ENCODE measurements around the gene NEFH.

NEFH gene

DNA sequence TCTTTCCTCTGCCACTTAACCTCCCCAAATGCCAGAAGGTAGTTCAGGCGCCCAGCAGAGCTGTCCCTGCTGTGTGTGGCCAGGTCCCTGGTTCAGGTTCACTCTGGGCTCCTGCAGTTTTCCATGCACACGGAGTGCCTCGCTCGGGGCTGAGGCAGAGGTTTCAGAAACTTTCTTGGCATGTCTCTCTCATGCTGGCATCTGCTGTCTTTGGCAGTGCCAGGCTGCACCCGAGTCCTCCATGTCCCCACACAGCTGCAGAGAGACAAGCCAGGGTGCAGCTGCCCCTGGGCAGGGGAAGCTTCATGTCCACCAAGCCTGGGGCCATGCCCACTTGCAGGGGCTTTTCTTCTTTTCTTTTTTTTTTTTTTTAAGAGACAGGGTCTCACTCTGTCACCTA, 7.0 kb upstream of the NEFH start:
- no peaks in the 10 kb centered on the region for H3K36me3 ChIP-seq (ENCODE audit: control insufficient read depth in 1 of 2, insufficient read depth in 2 of 2, low read length in 2 of 2)
- no peak overlapping the region for H3K4ac ChIP-seq (ENCODE audit: low read depth, low read length)
- no peak overlapping the region for H2AFZ ChIP-seq (ENCODE audit: insufficient read depth, low read length, poor library complexity)
- H4K12ac ChIP-seq (ENCODE audit: low read depth, low read length) = no peak overlapping the region
- H3K27me3 ChIP-seq (ENCODE audit: insufficient read depth, low read length) = no peaks in the 10 kb centered on the region
- H3K18ac ChIP-seq (ENCODE audit: low read length) = no peak overlapping the region
- no peak overlapping the region for H3K9ac ChIP-seq (ENCODE audit: low read length)
- no peak overlapping the region for H3K4me3 ChIP-seq (ENCODE audit: low read depth, low read length)
- H3K79me2 ChIP-seq (ENCODE audit: control insufficient read depth, insufficient read depth, low read length, poor library complexity) = no peaks in the 10 kb centered on the region
- H2BK12ac ChIP-seq (ENCODE audit: low read length) = no peak overlapping the region
- no peaks in the 10 kb centered on the region for H3K79me1 ChIP-seq (ENCODE audit: low read length)
- no peak overlapping the region for H3K4me2 ChIP-seq (ENCODE audit: low read length)
- WGBS (ENCODE audit: extremely low coverage, insufficient coverage, insufficient read length) = no CpG with 5 or more reads among the region's 5 CpGs
- no peak overlapping the region for H4K8ac ChIP-seq (ENCODE audit: low read depth, low read length)
- no peak overlapping the region for H3K14ac ChIP-seq (ENCODE audit: low read length)
- peaks cover 0 to 6% of the 10 kb centered on the region in 2 experiments for H3K4me1 ChIP-seq (ENCODE audit: control insufficient read depth in 1 of 2, insufficient read depth in 2 of 2, low read length in 2 of 2)
- peaks cover 1% of the 10 kb centered on the region for H3K9me3 ChIP-seq (ENCODE audit: insufficient read depth, low read depth, low read length)
- no peak overlapping the region for H3K27ac ChIP-seq (ENCODE audit: low read depth, low read length)
- no peak overlapping the region for H2BK5ac ChIP-seq (ENCODE audit: low read depth, low read length, poor library complexity)
- no peak overlapping the region for H4K91ac ChIP-seq (ENCODE audit: low read depth, low read length)
- H2AK5ac ChIP-seq (ENCODE audit: low read length) = no peak overlapping the region
- H3K23ac ChIP-seq (ENCODE audit: low read length) = no peak overlapping the region
- H2BK120ac ChIP-seq (ENCODE audit: insufficient read depth, low read length, poor library complexity) = no peak overlapping the region
- DNase-seq = no peak

DNA sequence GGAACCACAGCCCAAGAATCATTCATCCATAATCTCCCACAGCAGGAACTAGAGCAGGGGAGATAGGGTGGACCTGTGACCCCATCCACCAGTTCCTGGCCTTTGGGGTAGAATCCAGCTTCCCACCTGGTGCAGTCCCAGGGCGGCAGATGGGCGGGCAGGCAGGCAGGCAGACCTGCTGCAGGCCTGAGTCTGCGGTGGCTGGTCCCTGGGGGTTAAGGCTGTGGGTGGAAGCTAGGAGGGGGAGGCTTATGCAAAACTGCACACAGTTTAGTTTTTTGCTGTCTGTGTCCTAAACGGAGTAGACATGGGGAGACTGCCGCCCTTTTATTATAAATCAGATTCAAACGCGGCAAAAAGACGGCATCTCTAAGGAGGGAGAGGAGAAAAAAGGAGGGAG, 4.5 kb upstream of the NEFH start:
- no peak for DNase-seq
- H3K79me2 ChIP-seq (ENCODE audit: control insufficient read depth, insufficient read depth, low read length, poor library complexity) = no peaks in the 10 kb centered on the region
- no peak overlapping the region for H2AFZ ChIP-seq (ENCODE audit: insufficient read depth, low read length, poor library complexity)

DNA sequence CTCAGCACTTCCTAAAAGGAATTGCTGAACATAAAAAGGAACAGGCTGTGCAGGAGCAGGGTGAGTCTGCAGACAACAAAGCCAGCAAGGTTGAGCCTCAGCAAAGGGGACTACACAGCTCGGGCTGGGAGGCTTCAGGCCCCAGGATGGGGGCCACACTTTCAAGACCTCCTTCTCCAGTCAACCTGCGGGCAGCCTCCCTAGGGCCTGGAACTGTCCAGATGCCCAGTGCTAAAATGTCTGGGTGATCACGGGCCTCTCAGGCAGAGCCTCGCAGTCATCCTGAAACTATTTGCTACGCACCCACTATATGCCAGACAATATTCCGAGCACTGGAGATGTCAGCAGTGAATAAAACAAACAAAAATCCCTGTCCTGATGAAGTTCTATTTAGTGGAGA, 3.9 kb upstream of the NEFH start:
- Histone ChIP-seq H4K12ac (ENCODE audit: low read depth, low read length) (no peak overlapping the region), H2AFZ (ENCODE audit: insufficient read depth, low read length, poor library complexity) (no peak overlapping the region), H3K9me3 (ENCODE audit: insufficient read depth, low read depth, low read length) (peaks cover 14% of the 10 kb centered on the region), H3K79me1 (ENCODE audit: low read length) (no peaks in the 10 kb centered on the region), H3K4me2 (ENCODE audit: low read length) (no peak overlapping the region), H2BK5ac (ENCODE audit: low read depth, low read length, poor library complexity) (no peak overlapping the region), H3K23ac (ENCODE audit: low read length) (no peak overlapping the region), H2BK12ac (ENCODE audit: low read length) (no peak overlapping the region), H3K36me3 (ENCODE audit: control insufficient read depth in 1 of 2, insufficient read depth in 2 of 2, low read length in 2 of 2) (no peaks in the 10 kb centered on the region), H3K4me1 (ENCODE audit: control insufficient read depth in 1 of 2, insufficient read depth in 2 of 2, low read length in 2 of 2) (peaks cover 9 to 10% of the 10 kb centered on the region in 2 experiments), H2BK120ac (ENCODE audit: insufficient read depth, low read length, poor library complexity) (no peak overlapping the region), H3K27me3 (ENCODE audit: insufficient read depth, low read length) (peaks cover 26% of the 10 kb centered on the region), H3K9ac (ENCODE audit: low read length) (no peak overlapping the region), H3K18ac (ENCODE audit: low read length) (no peak overlapping the region), H4K91ac (ENCODE audit: low read depth, low read length) (no peak overlapping the region), H3K79me2 (ENCODE audit: control insufficient read depth, insufficient read depth, low read length, poor library complexity) (no peaks in the 10 kb centered on the region), H3K27ac (ENCODE audit: low read depth, low read length) (no peak overlapping the region), H3K14ac (ENCODE audit: low read length) (no peak overlapping the region), H3K4ac (ENCODE audit: low read depth, low read length) (no peak overlapping the region), H4K8ac (ENCODE audit: low read depth, low read length) (no peak overlapping the region), H2AK5ac (ENCODE audit: low read length) (no peak overlapping the region), H3K4me3 (ENCODE audit: low read depth, low read length) (no peak overlapping the region)
- WGBS (ENCODE audit: extremely low coverage, insufficient coverage, insufficient read length) = no CpG with 5 or more reads among the region's 6 CpGs
- no peak for DNase-seq

More for the DNA sequence above, 4.5 kb upstream of the NEFH start:
- Histone ChIP-seq H3K4me2 (ENCODE audit: low read length) (no peak overlapping the region), H3K9me3 (ENCODE audit: insufficient read depth, low read depth, low read length) (peaks cover 9% of the 10 kb centered on the region), H3K36me3 (ENCODE audit: control insufficient read depth in 1 of 2, insufficient read depth in 2 of 2, low read length in 2 of 2) (no peaks in the 10 kb centered on the region), H3K14ac (ENCODE audit: low read length) (no peak overlapping the region), H3K79me1 (ENCODE audit: low read length) (no peaks in the 10 kb centered on the region), H4K8ac (ENCODE audit: low read depth, low read length) (no peak overlapping the region), H3K4me3 (ENCODE audit: low read depth, low read length) (no peak overlapping the region), H3K18ac (ENCODE audit: low read length) (no peak overlapping the region), H3K27me3 (ENCODE audit: insufficient read depth, low read length) (peaks cover 20% of the 10 kb centered on the region), H2BK5ac (ENCODE audit: low read depth, low read length, poor library complexity) (no peak overlapping the region), H4K91ac (ENCODE audit: low read depth, low read length) (no peak overlapping the region), H4K12ac (ENCODE audit: low read depth, low read length) (no peak overlapping the region), H3K4me1 (ENCODE audit: control insufficient read depth in 1 of 2, insufficient read depth in 2 of 2, low read length in 2 of 2) (peaks cover 4% of the 10 kb centered on the region in 2 experiments), H2BK120ac (ENCODE audit: insufficient read depth, low read length, poor library complexity) (no peak overlapping the region), H3K4ac (ENCODE audit: low read depth, low read length) (no peak overlapping the region), H3K23ac (ENCODE audit: low read length) (no peak overlapping the region), H2BK12ac (ENCODE audit: low read length) (no peak overlapping the region), H3K9ac (ENCODE audit: low read length) (no peak overlapping the region), H2AK5ac (ENCODE audit: low read length) (no peak overlapping the region), H3K27ac (ENCODE audit: low read depth, low read length) (no peak overlapping the region)
- WGBS (ENCODE audit: extremely low coverage, insufficient coverage, insufficient read length) = no CpG with 5 or more reads among the region's 8 CpGs

DNA sequence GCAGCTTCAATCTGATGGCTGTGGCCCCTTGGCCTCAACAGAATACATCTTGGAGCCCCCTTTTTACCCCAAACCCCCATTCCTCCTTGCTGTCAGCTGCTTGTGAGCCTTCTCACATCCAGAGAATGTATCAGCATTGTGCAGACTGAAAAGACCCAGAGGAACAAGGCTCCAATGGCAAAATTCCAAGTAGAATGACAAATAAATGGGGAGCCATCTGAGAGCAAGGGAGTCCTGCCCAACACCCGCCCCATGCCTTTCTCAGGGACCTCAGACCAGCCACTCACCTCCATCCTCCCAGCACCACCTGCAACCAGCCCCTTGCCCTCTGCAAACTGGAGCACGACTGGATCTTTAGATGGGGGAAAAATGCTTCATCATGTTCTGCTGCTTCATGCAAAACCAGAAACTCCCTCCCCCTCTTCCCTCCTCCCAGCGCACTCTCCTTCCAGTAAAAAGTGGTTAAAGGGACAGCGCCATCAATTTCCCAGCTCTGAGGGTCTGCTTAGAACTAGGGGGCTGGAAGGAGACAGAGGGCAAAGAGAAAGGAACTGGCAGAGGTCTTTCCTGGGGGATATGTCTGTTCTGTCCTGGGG, 2.2 kb upstream of the NEFH start:
- Histone ChIP-seq H3K9ac (ENCODE audit: low read length) (no peak overlapping the region), H2BK5ac (ENCODE audit: low read depth, low read length, poor library complexity) (no peak overlapping the region), H3K14ac (ENCODE audit: low read length) (no peak overlapping the region), H3K36me3 (ENCODE audit: control insufficient read depth in 1 of 2, insufficient read depth in 2 of 2, low read length in 2 of 2) (no peaks in the 10 kb centered on the region), H2BK120ac (ENCODE audit: insufficient read depth, low read length, poor library complexity) (no peak overlapping the region), H3K9me3 (ENCODE audit: insufficient read depth, low read depth, low read length) (peaks cover 14% of the 10 kb centered on the region), H3K4me1 (ENCODE audit: control insufficient read depth in 1 of 2, insufficient read depth in 2 of 2, low read length in 2 of 2) (peaks cover 9 to 10% of the 10 kb centered on the region in 2 experiments), H2AK5ac (ENCODE audit: low read length) (no peak overlapping the region), H4K91ac (ENCODE audit: low read depth, low read length) (no peak overlapping the region), H4K12ac (ENCODE audit: low read depth, low read length) (no peak overlapping the region), H3K79me1 (ENCODE audit: low read length) (no peaks in the 10 kb centered on the region), H3K23ac (ENCODE audit: low read length) (no peak overlapping the region), H3K27me3 (ENCODE audit: insufficient read depth, low read length) (peaks cover 33% of the 10 kb centered on the region), H4K8ac (ENCODE audit: low read depth, low read length) (no peak overlapping the region), H2BK12ac (ENCODE audit: low read length) (no peak overlapping the region), H3K4ac (ENCODE audit: low read depth, low read length) (no peak overlapping the region), H3K79me2 (ENCODE audit: control insufficient read depth, insufficient read depth, low read length, poor library complexity) (no peaks in the 10 kb centered on the region), H2AFZ (ENCODE audit: insufficient read depth, low read length, poor library complexity) (no peak overlapping the region), H3K27ac (ENCODE audit: low read depth, low read length) (no peak overlapping the region), H3K18ac (ENCODE audit: low read length) (no peak overlapping the region), H3K4me2 (ENCODE audit: low read length) (no peak overlapping the region), H3K4me3 (ENCODE audit: low read depth, low read length) (no peak overlapping the region)
- no peak for DNase-seq
- no CpG with 5 or more reads among the region's 4 CpGs for WGBS (ENCODE audit: extremely low coverage, insufficient coverage, insufficient read length)

Measured in trophoblast cell (in vitro differentiated cells and primary cell).